A673 (cell line): ENCODE results near the gene CHRM5. TPM values are rescaled to one million over a fixed set of nuclear protein-coding genes. Genes with fewer than 3 reads are reported as not detected.

Source experiments
- BruUV-seq: library from RNA; stranded (reverse); fragments of 400-500 nt; replicated peaks from 2 replicates; lab custom pipeline; 2021; lab: Mats Ljungman, UMichigan
- CTCF ChIA-PET: fragments of 300-600 bp; sonication (Branson Sonifier 250); formaldehyde crosslinking; loops from one replicate; lab custom pipeline; 2022; ENCODE audit warnings: antibody characterized with exemption; lab: Charles Lee
- POLR2A ChIA-PET: fragments of 300-600 bp; sonication (Branson Sonifier 250); formaldehyde crosslinking; loops from one replicate; lab custom pipeline; 2022; ENCODE audit warnings: antibody characterized with exemption; ENCODE audit not compliant: low non-redundant PET; lab: Charles Lee
- DNase-seq: peaks from one replicate; pipeline ENCODE4 v3.0.0-alpha.2; 2015; ENCODE audit warnings: low spot score
- H3K27ac ChIP-seq: fragments of 200-600 bp; sonication (generic); 2 replicates; pipeline ENCODE4 v1.5.1; 2016; ENCODE audit warnings: mixed run types, low read depth, mild to moderate bottlenecking, mixed read lengths, antibody characterized with exemption, low read length; ENCODE audit not compliant: poor library complexity, severe bottlenecking
- H3K27me3 ChIP-seq: fragments of 200-600 bp; sonication (generic); replicated peaks from 2 replicates; pipeline ENCODE4 v1.6.1; 2017; ENCODE audit warnings: mixed run types, low read depth, mild to moderate bottlenecking, mixed read lengths, antibody characterized with exemption, low read length; ENCODE audit not compliant: insufficient read depth, poor library complexity
- H3K36me3 ChIP-seq: fragments of 200-600 bp; sonication (generic); 2 replicates; pipeline ENCODE4 v1.6.1; 2016; ENCODE audit warnings: mixed run types, mild to moderate bottlenecking, mixed read lengths, antibody characterized with exemption, low read length; ENCODE audit not compliant: insufficient read depth, poor library complexity, severe bottlenecking
- H3K4me1 ChIP-seq: fragments of 200-600 bp; sonication (generic); 2 replicates; pipeline ENCODE4 v1.6.1; 2017; ENCODE audit warnings: mixed run types, mild to moderate bottlenecking, mixed read lengths, antibody characterized with exemption, low read length; ENCODE audit not compliant: insufficient read depth, poor library complexity, severe bottlenecking
- H3K4me3 ChIP-seq: fragments of 200-600 bp; sonication (generic); 2 replicates; pipeline ENCODE4 v1.5.1; 2016; ENCODE audit warnings: low read depth, mixed run types, mild to moderate bottlenecking, mixed read lengths, low read length; ENCODE audit not compliant: poor library complexity, severe bottlenecking
- H3K9me3 ChIP-seq: fragments of 200-600 bp; sonication (generic); 2 replicates; pipeline ENCODE4 v1.6.1; 2016; ENCODE audit warnings: mixed run types, low read depth, mild to moderate bottlenecking, mixed read lengths, antibody characterized with exemption, low read length; ENCODE audit not compliant: poor library complexity, severe bottlenecking
- CTCF ChIP-seq: fragments of 300-800, 200-600 bp; sonication (generic); conservative IDR thresholded peaks from 2 replicates; pipeline ENCODE4 v1.5.1; 2017; ENCODE audit warnings: low read depth, mild to moderate bottlenecking, antibody characterized with exemption, low read length, moderate library complexity, mixed read lengths
- EZH2 ChIP-seq: fragments of 200-600 bp; sonication (generic); IDR thresholded peaks from 2 replicates; pipeline ENCODE4 v1.6.1; 2017; ENCODE audit warnings: borderline replicate concordance, low read depth, mild to moderate bottlenecking, mixed read lengths, antibody characterized with exemption, low read length; ENCODE audit not compliant: poor library complexity, severe bottlenecking
- intact Hi-C: fragments of 100-400 bp; cut with micrococcal nuclease; formaldehyde crosslinking; loops from one replicate; pipeline ENCODE4 v1.10.0; 2022; ENCODE audit not compliant: unreplicated experiment
- total RNA-seq: library from RNA; stranded (reverse); gene quantifications from 2 replicates; pipeline ENCODE4 v1.2.3, GENCODE V29; 2021

The CHRM5 gene
- total RNA-seq, 1 experiment from 2014 or later: not detected

GRCh38 chr15:34059946-34060345 is 91.6 kb downstream of the CHRM5 start:
- Histone ChIP-seq H3K4me3 (no peak overlapping the region), H3K9me3 (no peaks in the 10 kb centered on the region), H3K27ac (no peak overlapping the region), H3K27me3 (no peaks in the 10 kb centered on the region), H3K4me1 (no peaks in the 10 kb centered on the region), H3K36me3 (no peaks in the 10 kb centered on the region)
- POLR2A ChIA-PET: no interaction called here
- CTCF ChIA-PET: no interaction called here
- intact Hi-C loops: no loop called here
- BruUV-seq: no TSS peak
- TF ChIP-seq CTCF: no peak
- no peak for TF ChIP-seq EZH2
- no peak for DNase-seq

DNA sequence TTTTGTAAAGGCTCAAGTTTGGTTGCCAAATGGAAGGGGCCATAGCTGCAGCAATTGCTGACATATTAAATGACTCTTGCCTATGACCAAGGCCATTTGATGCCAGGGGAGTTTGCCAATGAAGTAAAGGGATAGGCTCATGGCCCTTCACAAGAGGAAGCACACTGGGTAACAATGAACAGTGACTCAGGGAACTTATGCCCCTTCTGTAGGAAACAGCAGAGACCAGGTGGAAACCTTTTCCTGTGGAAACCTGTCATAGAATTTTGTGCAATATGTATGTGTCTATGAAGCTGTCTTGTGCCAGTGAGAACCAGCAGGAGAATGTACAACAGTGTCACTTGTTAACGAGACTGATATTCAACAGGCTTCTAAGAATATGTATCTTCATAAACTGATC is 96.1 kb downstream of the CHRM5 start:
- Histone ChIP-seq H3K9me3 (no peaks in the 10 kb centered on the region), H3K36me3 (no peaks in the 10 kb centered on the region), H3K27ac (no peak overlapping the region), H3K4me3 (no peak overlapping the region), H3K4me1 (no peaks in the 10 kb centered on the region), H3K27me3 (no peaks in the 10 kb centered on the region)
- TF ChIP-seq CTCF (no peak), EZH2 (no peak)
- CTCF ChIA-PET: no interaction called here
- intact Hi-C loops: no loop called here
- POLR2A ChIA-PET: interaction anchor here (0.6 kb wide), 1 partner anchor 146 kb away, joined by 3 read pairs; the partner anchor contains the start of gene KATNBL1
- no TSS peak for BruUV-seq
- DNase-seq: no peak

DNA sequence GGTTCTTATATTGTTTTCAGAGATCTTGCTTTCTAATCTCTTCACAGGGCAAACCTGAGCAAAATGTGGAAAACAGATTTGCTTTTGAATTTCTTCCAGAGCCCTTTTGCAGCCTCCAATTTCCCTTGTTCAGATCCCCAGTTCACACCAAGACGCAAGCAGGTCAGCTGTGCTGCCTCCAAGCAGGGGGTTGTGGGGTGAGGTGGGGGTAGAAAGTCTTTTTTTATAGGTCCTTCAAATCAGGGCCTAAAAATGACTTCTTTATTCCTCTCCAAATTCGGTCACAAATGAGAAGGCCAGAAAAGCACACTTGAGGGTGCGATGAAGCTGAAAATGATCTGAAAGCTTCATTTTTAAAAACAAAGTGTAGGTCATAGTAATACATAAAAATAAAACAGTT is 97.0 kb downstream of the CHRM5 start:
- no peak overlapping the region for H3K4me3 ChIP-seq
- intact Hi-C loops: no loop called here
- ChIA-PET CTCF (no interaction called here), POLR2A (interaction anchor here (0.5 kb wide), 1 partner anchor 14 kb away, joined by 3 read pairs; no protein-coding TSS in a partner anchor)
- H3K36me3 ChIP-seq: no peaks in the 10 kb centered on the region
- no peaks in the 10 kb centered on the region for H3K27me3 ChIP-seq
- no peaks in the 10 kb centered on the region for H3K9me3 ChIP-seq
- no peak overlapping the region for H3K27ac ChIP-seq
- no TSS peak for BruUV-seq
- DNase-seq: no peak
- no peaks in the 10 kb centered on the region for H3K4me1 ChIP-seq
- TF ChIP-seq CTCF (no peak), EZH2 (no peak)
